A673 (cell line): ENCODE measurements around the gene ACVRL1.

Experiments
- CTCF ChIP-seq: fragments of 300-800, 200-600 bp; sonication (generic); conservative IDR thresholded peaks from 2 replicates; pipeline ENCODE4 v1.5.1; 2017; ENCODE audit warnings: low read depth, mild to moderate bottlenecking, antibody characterized with exemption, low read length, moderate library complexity, mixed read lengths
- EZH2 ChIP-seq: fragments of 200-600 bp; sonication (generic); IDR thresholded peaks from 2 replicates; pipeline ENCODE4 v1.6.1; 2017; ENCODE audit warnings: borderline replicate concordance, low read depth, mild to moderate bottlenecking, mixed read lengths, antibody characterized with exemption, low read length; ENCODE audit not compliant: poor library complexity, severe bottlenecking

GRCh38 chr12:51890511-51891171, 16.7 kb upstream of the ACVRL1 start:
- TF ChIP-seq CTCF (no peak), EZH2 (no peak)
